GM19372 (cell line): Measurements from ENCODE around the gene A4GNT.

Source experiments
- ATAC-seq: cut with Tn5 transposase; IDR thresholded peaks from one replicate; pipeline ENCODE4 v1.9.1; 2021; ENCODE audit warnings: mild to moderate bottlenecking, low read depth, moderate library complexity; ENCODE audit not compliant: unreplicated experiment

The A4GNT gene

DNA sequence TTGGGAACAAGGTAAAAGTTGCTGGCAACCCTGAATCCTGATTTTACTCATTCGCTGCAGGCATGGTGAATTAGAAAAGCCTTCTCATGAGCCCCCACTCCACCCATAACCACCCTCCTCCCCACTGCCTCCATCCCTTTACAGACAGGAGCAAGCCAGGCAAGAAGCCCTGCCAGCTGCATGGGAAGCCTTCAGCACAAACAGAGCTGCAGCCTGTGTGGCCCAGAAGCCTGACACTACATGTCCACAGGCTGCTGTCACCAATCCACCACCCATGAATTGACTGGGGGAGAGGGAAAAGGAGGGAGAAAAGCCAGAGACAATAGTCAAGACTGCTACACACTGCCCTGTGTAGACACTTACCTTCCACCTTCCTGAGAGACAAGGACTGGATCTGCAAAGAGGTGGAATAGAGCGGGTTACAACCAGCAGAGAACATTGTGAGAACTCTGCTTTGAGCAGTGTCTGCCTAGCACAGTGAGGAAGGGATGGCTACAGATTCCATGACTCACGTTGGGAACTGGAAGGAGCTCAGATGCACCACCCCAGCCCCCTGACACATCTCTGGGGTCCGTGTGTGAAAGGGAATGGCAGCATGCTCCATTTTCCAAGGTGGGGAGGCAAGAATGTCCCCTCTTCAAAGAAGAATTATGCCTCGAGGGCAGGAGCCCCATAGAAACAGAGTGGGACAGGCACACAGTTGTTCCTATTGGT lies 50.7 kb downstream of the A4GNT start:
- ATAC-seq, result no peak

GRCh38 chr3:138079901-138080300 lies 52.3 kb downstream of the A4GNT start:
- ATAC-seq, result no peak

DNA sequence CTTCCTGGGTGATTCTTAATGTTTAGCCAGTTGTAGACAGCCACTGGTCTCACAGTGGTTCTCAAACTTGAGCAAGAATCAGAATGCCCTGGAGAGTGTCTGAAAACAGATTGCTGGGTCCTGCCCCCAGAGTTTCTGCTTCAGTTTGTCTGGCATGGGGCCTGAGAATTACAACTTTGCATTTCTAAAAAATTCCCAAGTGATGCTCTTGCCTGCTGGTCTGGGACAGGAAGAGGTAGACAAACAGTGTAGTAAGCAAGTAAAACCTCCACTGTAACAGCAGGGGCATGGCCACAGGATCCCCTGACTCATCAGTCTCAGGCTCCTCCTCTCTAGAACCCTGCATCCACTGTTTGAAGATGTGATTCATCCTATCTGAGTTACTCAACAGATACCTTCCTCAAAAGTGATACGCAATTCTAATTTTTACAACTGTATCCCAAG lies 53.3 kb downstream of the A4GNT start:
- no peak for ATAC-seq

- no peak for ATAC-seq
These were observed 54.1 kb downstream of the A4GNT start for GRCh38 chr3:138078096-138078495.
